Thyroid gland (tissue), 4 donors: ENCODE data around the gene OBP2B. TPM values are rescaled to one million over a fixed set of nuclear protein-coding genes. Genes with fewer than 3 reads are reported as not detected.

Source experiments
- DNase-seq, 2 donors: peaks; one replicate each; pipeline ENCODE4 v3.0.0-alpha.2; 2019
- H3K27ac ChIP-seq, 3 donors: fragments of 200-600 bp; sonication (generic); 1 replicate in 2 of 3; 2 replicates in 1 of 3; pipeline ENCODE4 v1.5.1; 2016 to 2019; ENCODE audit warnings: mild to moderate bottlenecking in 1 of 3, moderate library complexity in 1 of 3
- H3K27me3 ChIP-seq: fragments of 200-600 bp; sonication (generic); one replicate; pipeline ENCODE4 v1.5.1; 2019
- H3K36me3 ChIP-seq, 2 donors: fragments of 200-600 bp; sonication (generic); one replicate each; pipeline ENCODE4 v1.5.1; 2016 to 2019
- H3K4me1 ChIP-seq, 2 donors: fragments of 200-600 bp; sonication (generic); one replicate each; pipeline ENCODE4 v1.5.1; 2017 to 2019
- H3K4me3 ChIP-seq, 3 donors: fragments of 200-600 bp; sonication (generic); replicated peaks in 1 of 3; 1 replicate in 2 of 3; 2 replicates in 1 of 3; pipeline ENCODE4 v1.5.1; 2016; ENCODE audit warnings: mild to moderate bottlenecking in 1 of 3
- H3K9me3 ChIP-seq: fragments of 200-600 bp; sonication (generic); one replicate; pipeline ENCODE4 v1.5.1; 2017
- POLR2A ChIP-seq, 2 donors: fragments of 450-650 bp; IDR thresholded peaks; one replicate each; pipeline ENCODE4 v1.6.1; 2017; ENCODE audit warnings: antibody characterized with exemption in 2 of 2, mild to moderate bottlenecking in 2 of 2, moderate library complexity in 1 of 2
- WGBS, 2 donors: methylation state at CpG; one replicate each; pipeline ENCODE4 v1.1.5; 2017; 5-methylcytosine and 5-hydroxymethylcytosine counted together
- intact Hi-C: fragments of 100-400 bp; cut with DNase I; formaldehyde crosslinking; loops from one replicate; pipeline ENCODE4 v1.15.1; 2023
- total RNA-seq, 4 donors: library from RNA; depleted of rRNA; stranded (reverse); fragments of >200 nt; gene quantifications; one replicate each; pipeline ENCODE4 v1.2.3, GENCODE V29; 2016
- TF ChIP-seq, protein P1 (sequence below), 6 experiments: fragments of 200-600 bp in 3 of 6; fragments of 450-650 bp in 3 of 6; sonication (generic) in 3 of 6; IDR thresholded peaks; one replicate each; pipeline ENCODE4 v1.5.1; 2016 to 2019; ENCODE audit warnings: antibody characterized with exemption in 6 of 6, mild to moderate bottlenecking in 2 of 6, inconsistent platforms in 1 of 6, moderate library complexity in 1 of 6

The OBP2B gene
- total RNA-seq, 4 donors from 2014 or later, result not detected

DNA sequence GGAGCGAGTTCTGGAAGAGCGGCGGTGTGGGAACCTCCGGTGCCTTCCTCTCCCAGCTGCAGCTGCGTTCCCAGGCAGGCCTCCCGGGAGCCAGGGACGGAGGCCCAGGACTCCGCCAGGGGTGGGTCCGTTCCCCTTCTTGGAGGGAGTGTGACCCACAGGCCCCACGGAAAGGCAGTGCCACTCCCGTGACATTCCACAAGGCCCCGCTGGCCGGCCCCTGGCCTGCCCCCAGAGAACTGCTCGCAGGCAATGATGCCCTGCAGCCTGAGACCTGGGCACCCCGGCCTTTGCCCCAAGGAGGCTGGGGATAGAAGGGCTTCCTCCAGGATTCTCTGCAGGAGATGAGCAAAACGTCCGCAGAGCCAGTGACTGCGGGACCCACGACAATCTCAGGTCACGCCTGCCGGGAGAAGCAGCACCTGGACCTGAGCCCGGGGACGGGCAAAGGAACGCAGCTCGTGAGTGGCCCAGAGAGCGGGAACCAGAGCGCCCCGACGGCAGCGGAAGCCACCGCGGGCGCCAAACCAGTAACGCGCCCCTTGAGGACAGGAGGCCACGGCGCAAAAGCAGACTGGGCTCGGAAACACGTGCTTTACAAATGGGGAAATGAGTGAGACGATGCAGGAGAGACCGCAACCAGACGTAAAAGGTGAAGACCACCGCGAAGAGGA lies 9.3 kb downstream of the OBP2B start:
- TF ChIP-seq, protein P1, sequence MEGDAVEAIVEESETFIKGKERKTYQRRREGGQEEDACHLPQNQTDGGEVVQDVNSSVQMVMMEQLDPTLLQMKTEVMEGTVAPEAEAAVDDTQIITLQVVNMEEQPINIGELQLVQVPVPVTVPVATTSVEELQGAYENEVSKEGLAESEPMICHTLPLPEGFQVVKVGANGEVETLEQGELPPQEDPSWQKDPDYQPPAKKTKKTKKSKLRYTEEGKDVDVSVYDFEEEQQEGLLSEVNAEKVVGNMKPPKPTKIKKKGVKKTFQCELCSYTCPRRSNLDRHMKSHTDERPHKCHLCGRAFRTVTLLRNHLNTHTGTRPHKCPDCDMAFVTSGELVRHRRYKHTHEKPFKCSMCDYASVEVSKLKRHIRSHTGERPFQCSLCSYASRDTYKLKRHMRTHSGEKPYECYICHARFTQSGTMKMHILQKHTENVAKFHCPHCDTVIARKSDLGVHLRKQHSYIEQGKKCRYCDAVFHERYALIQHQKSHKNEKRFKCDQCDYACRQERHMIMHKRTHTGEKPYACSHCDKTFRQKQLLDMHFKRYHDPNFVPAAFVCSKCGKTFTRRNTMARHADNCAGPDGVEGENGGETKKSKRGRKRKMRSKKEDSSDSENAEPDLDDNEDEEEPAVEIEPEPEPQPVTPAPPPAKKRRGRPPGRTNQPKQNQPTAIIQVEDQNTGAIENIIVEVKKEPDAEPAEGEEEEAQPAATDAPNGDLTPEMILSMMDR (IDR thresholded peaks at IDR 0.05), result peak in 2 of 6 experiments; percentile 34 to 44
- TF ChIP-seq POLR2A (IDR thresholded peaks at IDR 0.05), result no peak
- DNase-seq, result peak; percentile 56 to 58
- peak overlapping the region in 1 of 3 donors; percentile 60 for H3K27ac ChIP-seq
- no peaks in the 10 kb centered on the region for H3K4me1 ChIP-seq
- peak overlapping the region in 1 of 3 donors; percentile 24 for H3K4me3 ChIP-seq
- no peaks in the 10 kb centered on the region for H3K9me3 ChIP-seq
- 46 to 49% methylated on average over 27 to 38 of the region's 44 CpGs for WGBS, 2 donors
- H3K27me3 ChIP-seq, result no peaks in the 10 kb centered on the region
- H3K36me3 ChIP-seq, result no peaks in the 10 kb centered on the region
- intact Hi-C loops, result no loop called here

DNA sequence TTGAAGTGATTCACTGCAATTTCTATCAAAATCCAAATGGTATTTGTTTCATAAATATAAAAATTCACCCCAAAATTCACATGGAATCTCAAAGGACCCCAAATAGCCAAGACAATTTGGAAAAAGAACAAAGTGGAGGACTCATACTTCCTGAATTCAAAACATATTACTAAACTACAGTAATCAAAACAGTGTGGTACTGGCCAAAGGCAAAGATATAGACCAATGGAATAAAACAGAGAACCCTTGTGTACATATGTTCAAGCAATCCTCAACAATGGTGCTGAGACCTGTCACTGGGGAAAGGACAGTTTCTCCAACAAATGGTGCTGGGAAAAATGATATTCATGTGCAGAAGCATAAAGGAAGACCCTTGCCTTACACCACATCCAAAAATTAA lies 14.0 kb downstream of the OBP2B start:
- intact Hi-C loops, result no loop called here

DNA sequence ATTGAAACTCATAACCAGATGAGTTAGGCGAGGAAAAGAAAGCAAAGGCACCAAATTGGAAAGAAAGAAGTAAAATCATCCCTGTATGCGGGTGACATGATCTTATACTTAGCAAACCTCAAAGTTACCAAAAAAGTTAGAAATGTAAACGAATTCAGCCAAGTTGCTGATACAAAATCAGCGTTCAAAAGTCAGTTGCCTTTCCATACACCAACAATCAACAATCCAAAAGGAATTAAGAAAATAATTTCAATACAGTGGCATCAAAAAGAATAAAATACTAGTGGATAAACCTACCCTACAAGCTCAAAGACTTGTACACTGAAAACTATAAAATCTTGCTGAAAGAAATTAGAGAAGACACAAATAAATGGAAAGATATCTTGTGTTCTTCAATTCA lies 14.5 kb downstream of the OBP2B start:
- Histone ChIP-seq H3K36me3 (no peaks in the 10 kb centered on the region), H3K4me3 (no peak overlapping the region), H3K4me1 (no peaks in the 10 kb centered on the region), H3K9me3 (no peaks in the 10 kb centered on the region), H3K27ac (no peak overlapping the region), H3K27me3 (no peaks in the 10 kb centered on the region)
- no peak for DNase-seq
- intact Hi-C loops, result no loop called here
- 86 to 87% methylated on average over 4 of the region's 4 CpGs for WGBS, 2 donors
- TF ChIP-seq, protein P1 (IDR thresholded peaks at IDR 0.05), result no peak
- TF ChIP-seq POLR2A (IDR thresholded peaks at IDR 0.05), result no peak

More for the DNA sequence above, 14.0 kb downstream of the OBP2B start:
- no peak for DNase-seq
- H3K4me1 ChIP-seq, result no peaks in the 10 kb centered on the region
- no peaks in the 10 kb centered on the region for H3K27me3 ChIP-seq
- H3K9me3 ChIP-seq, result no peaks in the 10 kb centered on the region
- no peak overlapping the region for H3K27ac ChIP-seq
- H3K36me3 ChIP-seq, result no peaks in the 10 kb centered on the region
- H3K4me3 ChIP-seq, result no peak overlapping the region
- TF ChIP-seq, protein P1 (IDR thresholded peaks at IDR 0.05), result no peak
- TF ChIP-seq POLR2A (IDR thresholded peaks at IDR 0.05), result no peak

DNA sequence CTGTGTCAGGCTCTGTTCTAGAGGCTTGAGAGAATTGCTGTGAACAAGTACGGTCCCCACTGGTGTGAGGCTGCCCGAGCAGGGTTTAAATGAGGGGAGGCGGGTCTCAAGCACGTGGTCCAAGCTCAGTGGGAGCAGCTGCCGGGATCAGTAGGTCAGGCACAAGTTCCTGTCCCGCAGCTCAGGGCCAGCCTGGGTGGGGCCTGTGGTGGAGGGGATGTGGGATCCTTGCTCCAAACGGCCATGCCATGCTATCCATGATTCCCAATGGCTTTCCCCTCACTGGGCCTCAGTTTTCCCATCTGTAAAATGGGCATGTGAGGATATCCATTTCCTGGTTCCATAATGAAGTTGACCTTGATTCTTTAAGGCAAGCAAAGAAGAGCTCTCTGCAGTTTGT lies 17.1 kb downstream of the OBP2B start:
- Histone ChIP-seq H3K27ac (no peak overlapping the region), H3K36me3 (no peaks in the 10 kb centered on the region), H3K4me3 (no peak overlapping the region), H3K9me3 (no peaks in the 10 kb centered on the region), H3K4me1 (peaks cover 3 to 12% of the 10 kb centered on the region in 2 donors), H3K27me3 (no peaks in the 10 kb centered on the region)
- intact Hi-C loops, result no loop called here
- WGBS, 2 donors, result 77 to 81% methylated on average over 7 of the region's 7 CpGs
- TF ChIP-seq POLR2A (IDR thresholded peaks at IDR 0.05), result no peak
- TF ChIP-seq, protein P1 (IDR thresholded peaks at IDR 0.05), result no peak
- no peak for DNase-seq

DNA sequence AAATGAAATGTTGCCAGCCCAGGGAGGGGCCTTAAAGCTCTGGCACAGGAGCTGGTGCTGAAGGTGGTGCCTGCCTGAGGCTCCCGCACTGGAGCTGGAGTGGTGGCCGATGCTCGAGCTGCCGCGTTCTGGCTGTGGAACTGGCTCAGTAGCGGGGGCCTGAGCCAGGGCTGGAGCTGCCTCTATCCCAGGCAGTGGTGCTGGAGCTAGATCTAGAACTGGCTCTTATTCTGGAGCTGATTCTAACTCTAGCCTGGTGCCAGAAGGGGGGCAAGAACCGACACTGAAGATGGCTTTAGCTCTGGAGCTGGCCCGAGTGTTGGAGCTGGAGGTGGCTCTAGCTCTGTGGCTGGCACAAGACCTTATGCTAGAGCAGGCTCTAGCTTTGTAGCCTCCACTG lies 19.2 kb downstream of the OBP2B start:
- no peaks in the 10 kb centered on the region for H3K36me3 ChIP-seq
- DNase-seq, result no peak
- H3K27me3 ChIP-seq, result no peaks in the 10 kb centered on the region
- no peaks in the 10 kb centered on the region for H3K9me3 ChIP-seq
- 85 to 90% methylated on average over 8 of the region's 8 CpGs for WGBS, 2 donors
- TF ChIP-seq, protein P1 (IDR thresholded peaks at IDR 0.05), result no peak
- no peak for TF ChIP-seq POLR2A (IDR thresholded peaks at IDR 0.05)
- intact Hi-C loops, result loop anchor here (5.0 kb wide), 4 partner anchors 67 to 297 kb away; partner anchors contain the start of gene ABO
- no peak overlapping the region for H3K4me3 ChIP-seq
- H3K27ac ChIP-seq, result no peak overlapping the region
- H3K4me1 ChIP-seq, result peaks cover 3 to 17% of the 10 kb centered on the region in 2 donors
